Endothelial cell of umbilical vein (primary cell): Measurements from ENCODE around the gene HUWE1.

Source experiments
- MYC ChIP-seq: IDR thresholded peaks from one replicate; pipeline ENCODE4 v1.6.1; 2011; ENCODE audit warnings: mild to moderate bottlenecking, low read depth, low read length
- POLR2AphosphoS5 ChIP-seq: IDR thresholded peaks from 2 replicates; pipeline ENCODE4 v1.6.1; 2012; ENCODE audit warnings: low read depth, mild to moderate bottlenecking, control low read depth, low read length, moderate library complexity; ENCODE audit not compliant: insufficient read depth
- TF ChIP-seq, protein P1 (sequence below), 2 donors: IDR thresholded peaks; 1 replicate in 1 of 2; 2 replicates in 1 of 2; pipeline ENCODE4 v1.5.1; 2011; ENCODE audit warnings: low read length in 2 of 2, mild to moderate bottlenecking in 2 of 2, moderate library complexity in 2 of 2, control low read depth in 1 of 2, inconsistent platforms in 1 of 2, low read depth in 1 of 2; ENCODE audit not compliant: insufficient read depth in 1 of 2; ENCODE audit errors: extremely low read depth in 1 of 2

DNA sequence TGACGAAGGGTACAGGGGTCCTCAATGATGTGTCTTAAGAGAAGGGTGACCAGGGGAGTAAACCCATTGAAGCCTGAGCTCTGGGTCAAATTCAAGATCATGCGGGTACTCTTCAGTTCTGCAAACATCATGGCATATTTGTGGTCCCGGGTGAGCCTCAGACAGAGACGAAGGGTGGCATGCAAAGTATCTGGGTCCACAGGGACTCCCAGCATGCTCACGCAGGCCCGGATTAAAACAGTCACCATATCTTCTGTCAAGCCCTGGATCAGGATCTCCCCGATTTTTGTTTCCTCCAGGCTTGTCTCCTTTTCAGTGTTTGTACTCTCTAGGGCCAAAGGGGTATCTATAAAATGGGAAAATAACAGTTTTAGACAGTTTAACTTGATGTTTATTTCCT, 102.9 kb downstream of the HUWE1 start:
- TF ChIP-seq, protein P1, sequence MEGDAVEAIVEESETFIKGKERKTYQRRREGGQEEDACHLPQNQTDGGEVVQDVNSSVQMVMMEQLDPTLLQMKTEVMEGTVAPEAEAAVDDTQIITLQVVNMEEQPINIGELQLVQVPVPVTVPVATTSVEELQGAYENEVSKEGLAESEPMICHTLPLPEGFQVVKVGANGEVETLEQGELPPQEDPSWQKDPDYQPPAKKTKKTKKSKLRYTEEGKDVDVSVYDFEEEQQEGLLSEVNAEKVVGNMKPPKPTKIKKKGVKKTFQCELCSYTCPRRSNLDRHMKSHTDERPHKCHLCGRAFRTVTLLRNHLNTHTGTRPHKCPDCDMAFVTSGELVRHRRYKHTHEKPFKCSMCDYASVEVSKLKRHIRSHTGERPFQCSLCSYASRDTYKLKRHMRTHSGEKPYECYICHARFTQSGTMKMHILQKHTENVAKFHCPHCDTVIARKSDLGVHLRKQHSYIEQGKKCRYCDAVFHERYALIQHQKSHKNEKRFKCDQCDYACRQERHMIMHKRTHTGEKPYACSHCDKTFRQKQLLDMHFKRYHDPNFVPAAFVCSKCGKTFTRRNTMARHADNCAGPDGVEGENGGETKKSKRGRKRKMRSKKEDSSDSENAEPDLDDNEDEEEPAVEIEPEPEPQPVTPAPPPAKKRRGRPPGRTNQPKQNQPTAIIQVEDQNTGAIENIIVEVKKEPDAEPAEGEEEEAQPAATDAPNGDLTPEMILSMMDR (IDR thresholded peaks at IDR 0.05; ENCODE audit: extremely low read depth in 1 of 2, insufficient read depth in 1 of 2, low read depth in 1 of 2, low read length in 2 of 2) = no peak
- TF ChIP-seq POLR2AphosphoS5 = no peak
- no peak for TF ChIP-seq MYC
